Panc1 (cell line): Measurements from ENCODE around the gene AGXT2. TPM values are rescaled to one million over a fixed set of nuclear protein-coding genes. Genes with fewer than 3 reads are reported as not detected.
A peak's percentile ranks its signal among the peaks of the same experiment; 100 is the strongest.

Experiments
- ATAC-seq: fragments of 200-7000 bp; cut with Tn5 transposase; 2 replicates; pipeline ENCODE4 v1.9.1; 2020; ENCODE audit warnings: mild to moderate bottlenecking, moderate library complexity
- Bru-seq: library from RNA; stranded (reverse); fragments of 400-500 nt; gene quantifications from one replicate; lab custom pipeline; 2021; lab: Mats Ljungman, UMichigan
- BruChase-seq, 2 experiments: library from RNA; stranded (reverse); fragments of 400-500 nt; gene quantifications; one replicate each; lab custom pipeline; 2021; lab: Mats Ljungman, UMichigan
- BruUV-seq: library from RNA; stranded (reverse); fragments of 400-500 nt; replicated peaks from 2 replicates; lab custom pipeline; 2021; lab: Mats Ljungman, UMichigan
- CTCF ChIA-PET: fragments of 300-600 bp; sonication (Branson Sonifier 250); formaldehyde crosslinking; loops from one replicate; lab custom pipeline; 2022; ENCODE audit warnings: antibody characterized with exemption; lab: Charles Lee
- POLR2A ChIA-PET: fragments of 300-600 bp; sonication (Branson Sonifier 250); formaldehyde crosslinking; loops from one replicate; lab custom pipeline; 2022; ENCODE audit warnings: antibody characterized with exemption; lab: Charles Lee
- DNase-seq: peaks from one replicate; pipeline ENCODE4 v3.0.0-alpha.2; 2010; ENCODE audit warnings: low read depth, low spot score
- H3K27ac ChIP-seq: 2 replicates; pipeline ENCODE4 v1.5.1; 2011; ENCODE audit warnings: mild to moderate bottlenecking, low read length, inconsistent platforms
- H3K27me3 ChIP-seq: fragments of 200-500 bp; sonication (Bioruptor generic); 2 replicates; pipeline ENCODE4 v1.6.0; 2014; ENCODE audit warnings: low read length, inconsistent platforms; ENCODE audit not compliant: control insufficient read depth, insufficient read depth
- H3K36me3 ChIP-seq: fragments of 200-500 bp; sonication (Bioruptor generic); 2 replicates; pipeline ENCODE4 v1.5.1; 2014; ENCODE audit warnings: inconsistent platforms, mild to moderate bottlenecking, low read length, moderate library complexity; ENCODE audit not compliant: control insufficient read depth, insufficient read depth
- H3K4me1 ChIP-seq: 2 replicates; pipeline ENCODE4 v1.5.1; 2011; ENCODE audit warnings: inconsistent platforms, mild to moderate bottlenecking, low read length, moderate library complexity; ENCODE audit not compliant: control insufficient read depth, insufficient read depth
- H3K4me3 ChIP-seq, 2 experiments: 2 replicates each; pipeline ENCODE4 v1.5.1; 2011 to 2012; ENCODE audit warnings: low read depth in 2 of 2, low read length in 2 of 2, mild to moderate bottlenecking in 2 of 2, inconsistent platforms in 1 of 2, moderate library complexity in 1 of 2
- H3K9me3 ChIP-seq: fragments of 200-500 bp; sonication (Bioruptor generic); 2 replicates; pipeline ENCODE4 v1.5.1; 2014; ENCODE audit warnings: low read depth, mild to moderate bottlenecking, inconsistent platforms, low read length, moderate library complexity; ENCODE audit not compliant: control insufficient read depth, insufficient read depth
- CTCF ChIP-seq: fragments of 450-650 bp; IDR thresholded peaks from 2 replicates; pipeline ENCODE4 v1.5.1; 2017; ENCODE audit warnings: mild to moderate bottlenecking
- POLR2AphosphoS5 ChIP-seq: IDR thresholded peaks from 2 replicates; pipeline ENCODE4 v1.6.1; 2012; ENCODE audit warnings: mild to moderate bottlenecking, low read depth, low read length, moderate library complexity
- REST ChIP-seq, 2 experiments: IDR thresholded peaks; 2 replicates each; pipeline ENCODE4 v1.6.1; 2011 to 2012; ENCODE audit warnings: low read depth in 2 of 2, control low read depth in 1 of 2, low read length in 1 of 2, mild to moderate bottlenecking in 1 of 2, moderate library complexity in 1 of 2; ENCODE audit not compliant: insufficient read depth in 1 of 2
- SIN3A ChIP-seq: IDR thresholded peaks from 2 replicates; pipeline ENCODE4 v1.6.1; 2012; ENCODE audit warnings: low read depth, mild to moderate bottlenecking, low read length, moderate library complexity, borderline replicate concordance; ENCODE audit not compliant: insufficient read depth
- TCF7L2 ChIP-seq: IDR thresholded peaks from 2 replicates; pipeline ENCODE4 v1.6.1; 2011; ENCODE audit warnings: mild to moderate bottlenecking, low read depth, low read length, inconsistent platforms
- in situ Hi-C: cut with HindIII; loops from 2 replicates; pipeline ENCODE4 v1.10.0; 2016; ENCODE audit warnings: low sequenced_read_pairs, low pct_unique_long_range_greater_than_20kb
- intact Hi-C: fragments of 100-400 bp; cut with micrococcal nuclease; formaldehyde crosslinking; loops from one replicate; pipeline ENCODE4 v1.10.0; 2022; ENCODE audit not compliant: unreplicated experiment
- long read RNA-seq: library from polyadenylated mRNA; unstranded; transcript quantifications from one replicate; pipeline ENCODE4 v2.0.0, GENCODE V29; 2021; ENCODE audit not compliant: unreplicated experiment
- polyA plus RNA-seq: library from polyadenylated mRNA; unstranded; fragments of >200 nt; gene quantifications from one replicate; pipeline ENCODE4 v1.2.1, GENCODE V29; 2012; ENCODE audit warnings: missing spikeins; ENCODE audit not compliant: insufficient read length
- total RNA-seq: library from RNA; stranded (reverse); gene quantifications from one replicate; pipeline ENCODE4 v1.2.1, GENCODE V29; 2021; ENCODE audit not compliant: unreplicated experiment

AGXT2 gene
- total RNA-seq: not detected
- polyA plus RNA-seq: not detected
- Bru-seq, nascent RNA: percentile 3 among the genes with signal in this experiment
- percentile 1 among the genes with signal in this experiment for BruChase-seq, experiment 1, labeled RNA remaining after a 2-hour chase
- percentile 1 among the genes with signal in this experiment for BruChase-seq, experiment 2, labeled RNA remaining after a 6-hour chase
- long read RNA-seq: 0 reads

- TF ChIP-seq POLR2AphosphoS5: no peak
- TF ChIP-seq TCF7L2: no peak
- TF ChIP-seq REST (IDR thresholded peaks at IDR 0.05; ENCODE audit: insufficient read depth in 1 of 2, low read depth in 2 of 2, low read length in 1 of 2): no peak
- no peak for TF ChIP-seq CTCF
- TF ChIP-seq SIN3A: no peak
- intact Hi-C loops (no loop called here), in situ Hi-C loops (no loop called here)
- no peak within 1 kb of the TSS for H3K27ac ChIP-seq
- H3K9me3 ChIP-seq: no peaks in the 10 kb centered on the region
- no peaks in the 10 kb centered on the region for H3K36me3 ChIP-seq
- ChIA-PET CTCF (no interaction called here), POLR2A (no interaction called here)
- no peak for ATAC-seq
- no peak within 1 kb of the TSS for H3K4me3 ChIP-seq
- no peaks in the 10 kb centered on the region; the same call in 1 of the 2 replicates for H3K27me3 ChIP-seq
- H3K4me1 ChIP-seq: no peaks in the 10 kb centered on the region
- DNase-seq: no peak
- BruUV-seq: no TSS peak
Observed at GRCh38 chr5:35047785-35048404, at the start of gene AGXT2. Gene AGXT2 (minus strand): TSS chr5:35047949. CDS start chr5:35047892, 57 bp downstream.

GRCh38 chr5:35096932-35097331, 49.2 kb upstream of the AGXT2 start:
- Histone ChIP-seq H3K9me3 (no peaks in the 10 kb centered on the region), H3K27ac (no peak overlapping the region), H3K4me3 (no peak overlapping the region), H3K4me1 (no peaks in the 10 kb centered on the region), H3K36me3 (no peaks in the 10 kb centered on the region), H3K27me3 (no peaks in the 10 kb centered on the region)
- no peak for DNase-seq
- BruUV-seq: no TSS peak
- ATAC-seq: no peak
- intact Hi-C loops (no loop called here), in situ Hi-C loops (no loop called here)
- ChIA-PET CTCF (no interaction called here), POLR2A (no interaction called here)
- TF ChIP-seq POLR2AphosphoS5 (no peak), CTCF (no peak), REST (IDR thresholded peaks at IDR 0.05; ENCODE audit: insufficient read depth in 1 of 2, low read depth in 2 of 2, low read length in 1 of 2) (no peak), TCF7L2 (no peak), SIN3A (no peak)
